Bone marrow (tissue), 2 donors: ENCODE data around the gene GHR.

Source experiments
- DNase-seq, 2 donors: peaks; one replicate each; lab custom pipeline; 2025; lab: John Stamatoyannopoulos, UW

Gene GHR

GRCh38 chr5:42516282-42517042 is 93.2 kb downstream of the GHR start:
- no peak for DNase-seq

DNA sequence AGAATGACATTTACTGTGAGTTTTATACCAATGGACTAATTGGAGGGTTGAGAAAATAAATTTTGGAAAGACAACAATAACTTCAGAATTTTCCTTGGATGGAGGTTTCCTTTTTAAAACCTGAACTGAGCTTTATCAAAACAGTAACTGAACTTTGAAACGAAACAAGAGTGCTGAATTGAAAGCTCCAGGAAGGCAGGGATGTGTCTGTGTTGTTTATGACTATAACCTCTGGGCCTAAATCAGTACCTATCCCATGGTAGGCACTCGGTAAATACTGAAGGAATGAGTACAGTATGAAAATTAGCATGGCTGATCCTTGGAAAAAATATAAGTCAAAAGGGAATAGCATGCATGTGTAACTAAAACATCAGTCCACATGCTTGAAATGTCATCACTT is 93.9 kb downstream of the GHR start:
- DNase-seq = no peak

- DNase-seq = no peak
Measured at GRCh38 chr5:42518595-42519221, 95.5 kb downstream of the GHR start.

DNA sequence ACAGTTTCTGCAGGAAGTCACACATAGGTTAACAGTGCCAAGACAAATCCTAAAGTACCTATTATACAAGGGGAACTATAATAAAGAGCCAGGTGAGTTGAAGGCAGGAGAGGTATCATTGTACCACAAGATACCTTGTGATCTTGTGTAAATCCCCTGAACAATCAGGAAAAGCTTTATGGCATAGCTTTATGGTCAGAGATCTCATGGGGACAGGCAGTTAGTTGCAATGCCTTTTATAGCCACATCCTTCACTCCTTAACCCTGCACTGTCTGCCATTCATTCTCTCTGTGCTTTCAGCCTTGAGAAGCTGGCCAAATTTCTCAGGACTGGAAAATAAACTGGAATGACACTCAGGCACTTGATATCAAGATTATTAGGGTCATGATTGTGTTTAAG is 97.0 kb downstream of the GHR start:
- DNase-seq = no peak

DNA sequence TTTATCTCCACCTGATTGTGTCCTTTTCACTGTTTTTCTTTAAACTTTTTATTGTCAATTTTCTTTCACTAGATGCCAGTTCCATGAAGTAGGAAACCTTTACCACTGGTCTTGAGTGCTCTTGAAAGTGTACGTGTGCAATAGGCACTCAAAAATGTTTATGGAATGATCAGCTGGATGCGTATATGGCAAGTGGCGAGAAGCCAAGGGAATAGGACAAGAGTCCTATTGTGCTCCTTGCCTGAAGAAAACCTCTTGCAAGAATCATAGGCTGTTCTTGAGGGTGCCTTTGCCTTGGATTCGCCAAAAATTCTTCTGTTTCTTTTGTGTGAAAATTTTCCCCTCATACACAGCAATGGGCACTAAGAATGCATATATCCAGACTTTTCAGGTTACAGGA is 97.7 kb downstream of the GHR start:
- no peak for DNase-seq

DNA sequence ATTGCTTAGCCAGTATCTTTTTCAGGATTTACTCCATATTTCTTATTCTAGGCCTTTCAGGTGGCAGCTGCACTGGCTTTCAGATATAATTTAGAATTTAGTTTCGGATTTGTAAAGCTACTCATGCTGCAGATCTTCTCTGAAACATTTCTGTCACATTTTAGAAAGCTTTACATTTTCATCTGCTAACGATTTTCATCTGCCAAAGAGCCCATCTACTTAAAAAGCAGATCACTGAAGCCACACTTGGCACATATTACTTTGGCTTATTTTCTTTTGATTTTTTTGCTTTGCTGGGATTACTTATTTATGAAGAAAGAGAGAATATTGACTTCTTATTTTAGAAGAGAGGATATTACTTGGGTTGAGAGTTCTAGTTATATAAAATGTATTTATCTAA is 98.2 kb downstream of the GHR start:
- DNase-seq = no peak

DNA sequence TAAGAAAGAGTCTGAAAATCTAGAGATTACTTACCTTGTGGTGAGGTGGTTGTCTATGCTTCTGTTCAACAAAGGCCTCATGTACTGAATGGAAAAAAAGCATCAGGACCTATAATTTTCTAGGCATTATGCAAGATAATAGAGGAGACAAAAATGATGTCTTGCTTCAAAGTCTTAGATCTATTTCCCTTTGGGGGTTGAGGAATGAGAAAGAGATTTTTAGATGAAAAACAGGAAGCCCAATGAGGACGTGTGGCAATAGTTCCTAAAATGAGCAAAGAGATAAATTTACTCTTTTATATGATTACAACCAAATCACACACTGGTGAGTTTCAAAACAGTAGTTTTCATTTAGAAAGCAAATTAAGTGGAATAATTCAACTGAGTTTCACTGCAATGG is 99.5 kb downstream of the GHR start:
- no peak for DNase-seq

DNA sequence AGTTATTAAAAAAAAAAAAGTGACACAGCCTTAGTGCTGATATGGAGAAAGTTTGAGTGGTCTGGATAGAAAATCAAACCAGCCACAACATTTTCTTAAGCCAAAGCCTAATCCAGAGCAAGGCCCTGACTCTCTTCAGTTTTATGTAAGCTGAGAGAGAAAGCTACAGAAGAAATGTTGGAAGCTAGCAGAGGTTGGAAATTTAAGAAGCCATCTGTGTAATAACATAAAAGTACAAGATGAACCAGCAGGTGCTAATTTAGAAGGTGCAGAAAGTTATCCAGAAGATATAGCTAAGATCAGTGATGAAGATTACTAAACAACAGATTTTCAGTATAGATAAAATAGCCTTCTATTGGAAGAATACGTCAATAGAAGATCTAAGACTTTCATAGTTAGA is 102.9 kb downstream of the GHR start:
- no peak for DNase-seq

GRCh38 chr5:42531611-42532010 is 108.4 kb downstream of the GHR start:
- DNase-seq = no peak

- DNase-seq = no peak
Measured at GRCh38 chr5:42542106-42542505, 118.9 kb downstream of the GHR start.

DNA sequence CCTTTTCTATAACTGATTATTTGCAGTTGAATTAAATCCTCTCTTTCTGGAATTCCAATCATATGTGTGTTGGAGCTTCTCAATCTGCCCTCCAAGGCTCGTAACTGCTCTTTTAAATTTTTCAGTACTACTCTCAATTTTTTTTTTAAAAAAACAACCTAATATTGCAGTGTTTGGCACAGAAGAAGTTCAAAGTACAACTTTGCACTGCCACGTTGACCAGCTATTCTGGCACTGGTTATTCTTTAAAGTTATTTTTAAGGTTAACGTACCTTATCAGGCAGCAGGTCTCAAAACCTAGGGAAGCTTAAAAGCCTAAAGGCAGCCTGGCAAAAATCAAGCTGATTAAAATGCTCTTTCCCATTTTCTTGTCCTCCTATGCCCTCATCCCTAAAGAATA is 120.5 kb downstream of the GHR start:
- no peak for DNase-seq

GRCh38 chr5:42545038-42545437 is 121.8 kb downstream of the GHR start:
- no peak for DNase-seq

DNA sequence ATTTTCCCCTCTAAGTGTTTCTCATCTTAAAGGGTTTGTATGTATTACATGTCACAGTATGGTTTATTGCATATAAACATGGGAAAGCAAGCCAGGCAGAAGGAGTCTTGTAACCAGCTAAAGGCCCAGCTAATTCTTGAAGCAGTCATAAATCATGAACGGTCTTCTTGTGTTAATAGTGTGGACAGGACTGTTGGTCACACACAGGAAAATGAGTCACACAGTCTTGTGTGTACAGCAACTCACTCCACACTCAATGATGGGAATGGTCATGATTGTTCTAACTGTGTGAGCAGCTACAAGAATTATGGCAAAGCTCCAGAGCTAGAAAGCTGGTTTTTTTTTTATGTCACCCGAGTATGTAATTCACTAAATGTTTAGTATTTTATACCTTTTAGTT is 123.9 kb downstream of the GHR start:
- DNase-seq = no peak

DNA sequence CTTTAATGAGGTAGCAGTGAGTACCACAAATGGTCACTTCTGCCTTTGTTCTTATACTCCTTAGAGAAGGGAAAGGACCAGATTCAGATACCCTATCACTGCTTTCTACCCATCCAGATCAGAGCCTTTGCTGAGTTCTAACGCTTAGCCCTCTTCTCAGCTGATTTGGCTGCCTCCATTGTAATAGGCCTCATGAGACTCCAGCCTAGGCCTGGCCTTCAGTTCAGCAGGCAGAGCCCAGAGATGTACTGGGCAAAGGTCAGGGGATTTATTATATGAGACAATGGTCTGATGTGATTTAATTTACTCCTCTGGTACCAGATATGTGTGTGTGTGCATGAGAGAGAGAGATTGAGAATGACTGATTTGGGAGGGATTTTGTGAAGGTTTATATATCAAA is 124.7 kb downstream of the GHR start:
- DNase-seq = no peak

DNA sequence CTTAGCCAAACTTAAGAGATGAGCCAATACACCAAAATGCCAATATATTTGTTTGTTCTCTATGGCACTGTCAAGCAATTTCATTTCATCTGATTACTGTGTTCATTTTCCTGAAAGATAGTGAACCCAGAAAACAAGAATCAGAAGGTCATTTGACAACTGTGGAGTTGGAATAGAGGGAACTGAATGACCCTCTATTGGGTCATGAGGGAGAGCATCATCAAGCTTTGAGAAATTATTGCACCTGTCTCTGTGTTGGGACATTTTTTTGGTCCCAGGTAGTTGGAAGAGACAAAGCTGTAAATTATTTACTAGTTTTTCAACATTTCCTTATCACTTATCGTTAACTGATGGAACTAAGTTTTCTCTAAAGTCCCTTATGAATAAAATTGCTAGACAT is 129.4 kb downstream of the GHR start:
- no peak for DNase-seq

DNA sequence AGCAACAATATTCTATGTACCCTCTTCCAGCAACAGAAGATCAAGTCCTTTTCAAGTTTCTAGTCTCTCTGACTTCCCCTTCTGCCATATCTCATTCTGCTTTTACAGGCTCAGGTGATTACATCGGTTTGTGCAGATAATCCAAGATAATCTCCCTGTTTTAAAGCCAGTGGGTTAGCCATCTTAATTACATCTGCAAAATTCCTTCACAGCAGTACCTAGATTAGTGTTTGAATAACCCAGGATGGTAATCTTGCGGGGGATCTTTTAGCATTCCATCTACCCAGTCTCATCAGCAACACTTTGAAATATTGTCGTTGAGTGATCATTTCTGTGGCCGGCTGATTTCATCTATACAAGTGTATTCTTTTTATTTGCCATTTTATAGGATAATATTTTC is 130.2 kb downstream of the GHR start:
- no peak for DNase-seq

GRCh38 chr5:42555010-42555409 is 131.8 kb downstream of the GHR start:
- DNase-seq = no peak

DNA sequence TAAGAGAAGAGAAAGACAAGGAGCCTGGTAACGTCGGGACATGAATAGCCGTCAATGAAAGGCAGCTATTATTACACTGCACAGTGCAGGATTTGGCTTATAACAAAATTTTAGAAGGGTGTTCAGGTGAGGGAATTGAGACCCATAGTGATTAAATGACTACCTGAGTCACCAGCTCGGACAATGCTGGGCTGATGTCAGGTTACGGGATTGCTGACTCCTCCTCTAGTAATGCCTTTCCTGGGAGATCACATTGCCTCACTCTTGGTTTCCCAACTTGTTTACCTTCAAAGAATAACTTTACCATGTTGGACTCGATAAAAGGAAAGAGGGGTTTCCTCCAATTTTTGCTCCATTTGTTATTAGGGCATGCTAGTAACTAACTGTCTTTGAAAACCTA is 132.6 kb downstream of the GHR start:
- no peak for DNase-seq

GRCh38 chr5:42557689-42558088 is 134.4 kb downstream of the GHR start:
- no peak for DNase-seq

- DNase-seq = no peak
Measured at GRCh38 chr5:42561656-42562055, 138.4 kb downstream of the GHR start.

DNA sequence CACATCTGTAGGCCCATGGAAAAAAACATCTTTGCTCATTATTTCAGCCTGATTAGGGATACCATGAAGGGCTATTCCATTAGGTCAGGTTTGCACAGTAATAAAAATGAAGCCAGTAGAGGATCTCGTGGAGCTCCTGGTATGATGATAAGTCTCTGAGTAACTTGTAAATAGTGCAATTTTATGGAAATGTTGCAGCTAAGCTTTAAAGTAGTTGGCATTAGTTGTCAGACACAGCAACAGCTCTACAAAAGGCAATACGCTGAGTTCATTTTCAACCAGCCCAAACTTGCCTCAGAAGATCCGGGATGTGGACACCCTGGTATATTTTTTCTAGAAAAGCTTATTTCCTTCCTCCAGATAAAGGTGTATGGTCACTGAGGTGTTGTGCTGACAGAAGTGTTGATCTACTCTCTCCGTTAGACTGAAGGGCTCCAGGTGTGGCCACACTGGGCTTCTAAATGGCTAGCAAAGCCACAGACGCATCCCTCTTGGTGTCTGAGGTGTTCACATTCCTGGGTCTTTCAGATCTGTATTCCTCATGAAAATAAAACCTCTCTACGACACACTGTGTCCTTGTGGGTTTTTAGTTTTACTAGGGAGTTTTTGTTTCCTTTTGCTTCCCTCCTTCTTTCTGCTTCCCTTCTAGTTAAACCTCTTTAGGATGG is 141.6 kb downstream of the GHR start:
- no peak for DNase-seq

- no peak for DNase-seq
Measured at GRCh38 chr5:42566652-42567295, 143.5 kb downstream of the GHR start.

GRCh38 chr5:42569325-42569724 is 146.1 kb downstream of the GHR start:
- DNase-seq = no peak
